ENCODE measurements around the gene PRC1. TPM values are rescaled to one million over a fixed set of nuclear protein-coding genes. Genes with fewer than 3 reads are reported as not detected.

Gene PRC1
- polyA plus RNA-seq, 10 donors: 34.1 to 72.6 (median 45.2) TPM

Other genes starting within 250 kb of the PRC1 start
- 10 to 100 TPM; 20.1 to 35.7 (median 28.3) TPM for gene FURIN, start 125.9 kb downstream of the PRC1 start, polyA plus RNA-seq (ENCODE audit: insufficient read length in 10 of 10)
- 10 to 100 TPM; 10.0 to 15.9 (median 11.4) TPM for gene FES, start 110.0 kb downstream of the PRC1 start, polyA plus RNA-seq (ENCODE audit: insufficient read length in 10 of 10)
- gene MAN2A2, start 91.2 kb downstream of the PRC1 start, polyA plus RNA-seq (ENCODE audit: insufficient read length in 10 of 10): 10 to 100 TPM; 21.2 to 44.6 (median 33.3) TPM
- 10 to 100 TPM in 4 of 10 donors, 1 to 10 TPM in 6; 8.2 to 13.7 (median 9.9) TPM for gene HDDC3, start 62.0 kb downstream of the PRC1 start, polyA plus RNA-seq (ENCODE audit: insufficient read length in 10 of 10)
- gene UNC45A, start 59.2 kb downstream of the PRC1 start, polyA plus RNA-seq (ENCODE audit: insufficient read length in 10 of 10): 10 to 100 TPM; 22.6 to 35.7 (median 27.0) TPM
- gene RCCD1, start 39.7 kb downstream of the PRC1 start, polyA plus RNA-seq (ENCODE audit: insufficient read length in 10 of 10): 10 to 100 TPM in 9 of 10 donors, 1 to 10 TPM in 1; 9.8 to 18.6 (median 12.2) TPM
- 10 to 100 TPM in 7 of 10 donors, 1 to 10 TPM in 3; 7.5 to 15.5 (median 11.1) TPM for gene VPS33B, start 28.1 kb upstream of the PRC1 start, polyA plus RNA-seq (ENCODE audit: insufficient read length in 10 of 10)
- 1 to 10 TPM; 1.7 to 4.7 (median 3.2) TPM for gene SV2B, start 105.7 kb upstream of the PRC1 start, polyA plus RNA-seq (ENCODE audit: insufficient read length in 10 of 10)

All from muscle of back (tissue), 10 donors.